Measurements from ENCODE around the gene ZNF585A.

ZNF585A gene

DNA sequence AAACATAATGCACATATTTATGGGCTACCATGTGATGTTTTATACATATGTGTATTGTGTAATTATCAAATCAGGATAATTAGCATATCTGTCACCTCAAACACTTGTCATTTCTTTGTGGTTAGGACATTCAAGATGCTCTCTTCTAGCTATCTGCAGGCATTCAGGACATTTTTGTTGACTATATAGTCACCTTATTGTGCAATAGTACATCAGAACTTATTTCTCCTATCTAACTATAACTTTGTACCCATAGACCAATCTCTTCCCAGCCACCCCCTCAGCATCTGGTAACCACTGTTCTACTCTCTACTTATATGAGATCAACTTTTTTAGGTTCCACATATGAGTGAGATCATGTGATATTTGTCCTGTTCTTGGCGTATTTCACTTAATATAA lies 73.9 kb downstream of the ZNF585A start:
- no peak for DNase-seq
- Histone ChIP-seq H3K27ac (ENCODE audit: insufficient read depth, low read length, poor library complexity, severe bottlenecking) (no peak overlapping the region), H3K27me3 (replicated peaks; ENCODE audit: control insufficient read depth, insufficient read depth, low read length, poor library complexity, severe bottlenecking) (no peaks in the 10 kb centered on the region), H3K4me1 (ENCODE audit: control insufficient read depth, insufficient read depth, low read length, poor library complexity, severe bottlenecking) (no peaks in the 10 kb centered on the region), H3K36me3 (ENCODE audit: control insufficient read depth, insufficient read depth, low read length) (peaks cover 82% of the 10 kb centered on the region), H3K4me3 (ENCODE audit: insufficient read depth, low read depth, low read length, poor library complexity, severe bottlenecking) (no peak overlapping the region), H3K9me3 (ENCODE audit: control insufficient read depth, low read length) (peaks cover 56% of the 10 kb centered on the region)

DNA sequence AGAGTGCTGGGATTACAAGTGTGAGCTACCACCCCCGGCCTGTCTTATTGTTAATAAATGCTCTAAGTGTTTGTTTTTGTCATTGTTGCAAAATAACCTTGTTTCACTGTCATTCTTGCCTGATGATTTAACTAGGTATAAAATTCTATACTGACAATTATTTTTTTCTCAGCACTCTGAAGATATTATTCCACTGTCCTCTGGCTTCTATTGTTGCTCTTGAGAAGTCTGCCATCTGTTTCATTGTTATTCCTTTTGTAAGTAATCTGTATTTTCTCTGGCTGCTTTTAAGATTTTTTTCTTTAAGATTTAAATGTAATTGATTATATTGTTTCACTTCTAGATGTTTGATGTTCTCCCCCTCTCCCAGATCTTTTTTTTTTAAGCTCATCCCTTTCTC lies 76.6 kb downstream of the ZNF585A start:
- Histone ChIP-seq H3K27ac (ENCODE audit: insufficient read depth, low read length, poor library complexity, severe bottlenecking) (no peak overlapping the region), H3K4me3 (ENCODE audit: insufficient read depth, low read depth, low read length, poor library complexity, severe bottlenecking) (no peak overlapping the region), H3K27me3 (replicated peaks; ENCODE audit: control insufficient read depth, insufficient read depth, low read length, poor library complexity, severe bottlenecking) (no peaks in the 10 kb centered on the region), H3K36me3 (ENCODE audit: control insufficient read depth, insufficient read depth, low read length) (peaks cover 87% of the 10 kb centered on the region), H3K4me1 (ENCODE audit: control insufficient read depth, insufficient read depth, low read length, poor library complexity, severe bottlenecking) (no peaks in the 10 kb centered on the region), H3K9me3 (ENCODE audit: control insufficient read depth, low read length) (peaks cover 46% of the 10 kb centered on the region)
- no peak for DNase-seq
